ENCODE measurements around the gene ESAM.

ESAM gene

DNA sequence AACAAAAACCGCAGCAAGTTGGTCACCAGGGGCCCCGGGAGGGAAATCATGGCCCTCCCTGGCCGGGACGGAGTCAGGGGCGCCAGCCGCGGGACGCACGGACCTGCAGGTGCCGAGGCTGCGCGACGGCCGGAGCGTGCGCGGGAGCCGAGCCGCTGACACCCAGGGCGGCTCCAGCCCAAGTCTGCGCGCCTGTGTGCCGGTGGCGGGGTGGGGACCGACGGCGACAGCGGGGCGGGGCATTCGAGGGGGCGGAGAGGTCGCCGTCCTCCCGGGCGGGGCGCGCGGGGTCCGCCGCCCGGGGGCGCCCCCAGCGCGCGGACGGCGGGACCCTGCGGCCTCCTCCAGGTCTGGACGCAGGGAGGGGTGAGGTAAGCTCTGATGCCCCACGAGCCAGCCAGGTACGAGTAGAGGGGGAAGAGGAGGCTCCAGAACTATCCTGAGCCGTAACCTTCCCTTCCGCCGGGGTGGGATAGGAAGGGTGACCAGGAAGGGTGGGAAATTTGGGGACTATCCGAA is at the start of gene ESAM:
Gene ESAM, minus strand, starts transcription at position 186 of the 519 bp plus-strand sequence. Its CDS starts 136 bp downstream, at position 50.
- DNase-seq (ENCODE audit: low read depth) = no peak

- no peak for DNase-seq (ENCODE audit: low read depth)
These were observed 49.5 kb upstream of the ESAM start for GRCh38 chr11:124811399-124812125.

DNA sequence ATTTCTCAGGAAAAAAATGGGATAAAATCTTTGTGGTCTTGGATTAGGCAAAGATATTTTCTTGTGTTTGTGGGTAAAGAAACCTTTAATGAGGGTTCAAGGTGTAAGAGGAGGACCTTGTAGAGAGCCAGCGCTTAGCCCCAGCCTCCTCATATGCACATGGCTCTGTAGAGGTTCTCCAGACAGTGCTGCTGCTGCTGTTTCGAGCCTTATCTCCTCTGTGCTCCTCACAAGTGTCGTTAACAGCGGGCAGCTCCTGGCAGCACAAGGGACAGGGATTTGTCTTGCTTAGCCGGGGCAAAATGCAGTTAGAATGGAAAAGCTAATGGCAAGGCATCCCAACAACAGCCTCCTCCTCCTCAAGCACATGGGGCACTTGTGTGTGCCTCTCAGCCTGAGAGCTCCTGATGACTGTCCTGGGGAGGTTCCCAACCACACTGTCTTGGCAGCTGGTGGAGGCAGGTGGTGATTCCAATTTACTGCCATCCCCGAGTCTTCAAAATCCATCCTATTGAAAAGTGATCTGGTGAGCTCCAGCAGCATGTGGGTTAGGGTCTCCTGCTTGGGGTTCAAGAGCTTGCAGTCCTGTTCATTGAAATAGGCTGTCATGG is 45.7 kb upstream of the ESAM start:
- no peak for DNase-seq (ENCODE audit: low read depth)

GRCh38 chr11:124807201-124807600 is 45.1 kb upstream of the ESAM start:
- DNase-seq (ENCODE audit: low read depth) = no peak

DNA sequence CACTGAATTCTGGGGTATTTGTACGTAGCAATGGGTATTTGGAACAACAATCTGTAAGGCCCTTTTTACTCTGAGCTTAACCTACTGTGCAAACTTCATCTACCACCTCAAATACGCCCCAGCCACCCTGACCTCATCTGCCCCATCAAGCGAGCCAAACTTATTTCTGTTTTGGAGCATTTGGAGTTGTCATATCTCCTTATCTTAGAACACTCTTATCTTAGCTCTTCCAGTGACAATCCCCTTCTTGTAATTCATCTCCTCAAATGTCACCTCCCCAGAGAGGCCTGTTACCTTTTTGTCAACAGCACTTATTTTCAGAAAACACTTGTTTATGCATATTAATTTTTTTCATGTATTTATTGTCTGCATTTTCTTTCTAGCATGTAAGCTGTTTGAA is 42.8 kb upstream of the ESAM start:
- no peak for DNase-seq (ENCODE audit: low read depth)

DNA sequence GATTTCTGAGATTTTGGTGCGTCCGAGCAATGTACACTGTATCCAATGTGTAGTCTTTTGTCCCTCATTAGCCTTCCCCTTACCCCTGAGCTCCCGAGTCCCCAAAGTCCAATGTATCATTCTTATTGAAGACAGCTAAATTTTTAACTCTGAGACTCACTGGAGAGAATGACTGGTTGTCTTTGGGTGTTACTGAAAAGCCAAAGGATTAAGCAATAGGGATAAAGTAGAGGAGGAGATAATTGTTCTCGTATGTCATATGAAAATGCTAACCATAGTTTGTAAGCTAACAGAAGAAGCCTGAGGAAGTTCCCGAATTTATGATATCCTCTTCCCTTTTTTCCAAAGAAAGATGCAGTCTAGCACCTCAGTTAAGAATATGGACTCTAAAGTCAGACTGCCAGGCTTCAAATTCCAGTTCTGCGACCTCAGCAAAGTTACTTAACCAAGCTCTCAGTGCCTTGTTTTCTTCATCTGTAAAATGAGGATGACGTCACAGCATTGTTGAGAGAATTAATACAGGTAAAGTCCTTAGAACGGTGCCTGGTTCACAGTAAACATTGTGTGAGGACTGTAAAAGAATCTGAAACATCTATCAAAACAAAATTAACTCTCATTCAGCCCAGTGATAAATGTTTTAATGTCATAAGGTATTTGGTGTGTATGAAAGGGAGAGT is 39.7 kb upstream of the ESAM start:
- DNase-seq (ENCODE audit: low read depth) = no peak

GRCh38 chr11:124801014-124801413 is 38.9 kb upstream of the ESAM start:
- DNase-seq (ENCODE audit: low read depth) = no peak

GRCh38 chr11:124800226-124800929 is 38.3 kb upstream of the ESAM start, which contains the start of gene MSANTD2:
MSANTD2 (minus strand) TSS chr11:124800406; CDS start chr11:124800380, 26 bp downstream.
- no peak for DNase-seq (ENCODE audit: low read depth)

DNA sequence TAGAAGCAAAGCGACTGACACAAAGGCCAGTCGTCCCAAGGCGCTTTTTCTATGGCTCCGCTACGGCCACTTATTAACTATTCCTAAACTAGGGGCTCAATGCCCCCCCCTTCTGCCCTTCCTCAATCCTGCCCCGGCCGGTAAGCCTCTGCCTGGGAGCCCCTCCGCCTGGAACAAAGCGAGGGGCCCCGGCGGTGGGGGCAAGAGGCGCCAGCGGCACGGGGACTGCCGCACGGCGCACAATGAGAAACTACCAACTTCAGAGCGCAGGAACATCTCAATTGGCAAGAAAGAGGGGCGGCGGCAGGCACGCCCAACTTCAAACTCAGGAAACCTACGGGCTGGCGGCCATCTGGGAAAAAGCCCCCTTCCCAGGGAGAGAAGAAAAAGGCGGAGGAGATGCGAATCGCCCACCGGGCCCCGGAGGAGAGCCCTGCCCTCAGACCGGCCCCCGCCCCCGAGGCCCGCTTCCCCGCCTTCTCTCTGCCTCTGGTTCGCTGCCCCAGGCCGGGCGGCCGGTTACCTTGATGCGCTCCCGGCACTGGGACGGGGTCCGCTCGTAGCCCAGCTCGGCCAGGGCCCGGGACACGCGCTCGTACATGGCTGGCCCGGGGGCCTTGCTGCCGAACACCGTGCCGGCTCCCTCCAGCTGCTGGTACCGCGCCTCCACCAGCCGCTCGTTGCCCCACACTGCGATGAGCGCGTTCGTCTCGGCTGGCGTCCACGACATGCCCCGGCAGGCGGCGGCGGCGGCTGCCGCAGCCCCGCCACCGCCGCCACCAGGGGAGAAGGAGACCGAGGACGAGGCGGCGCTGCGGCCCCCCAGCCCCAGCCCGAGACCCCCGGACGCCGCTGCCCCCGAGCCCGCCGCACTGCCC is 37.5 kb upstream of the ESAM start:
- no peak for DNase-seq (ENCODE audit: low read depth)

- DNase-seq (ENCODE audit: low read depth) = peak; percentile 63
These were observed 36.9 kb upstream of the ESAM start for GRCh38 chr11:124798991-124799347.

GRCh38 chr11:124796312-124796711 is 34.2 kb upstream of the ESAM start:
- DNase-seq (ENCODE audit: low read depth) = no peak

DNA sequence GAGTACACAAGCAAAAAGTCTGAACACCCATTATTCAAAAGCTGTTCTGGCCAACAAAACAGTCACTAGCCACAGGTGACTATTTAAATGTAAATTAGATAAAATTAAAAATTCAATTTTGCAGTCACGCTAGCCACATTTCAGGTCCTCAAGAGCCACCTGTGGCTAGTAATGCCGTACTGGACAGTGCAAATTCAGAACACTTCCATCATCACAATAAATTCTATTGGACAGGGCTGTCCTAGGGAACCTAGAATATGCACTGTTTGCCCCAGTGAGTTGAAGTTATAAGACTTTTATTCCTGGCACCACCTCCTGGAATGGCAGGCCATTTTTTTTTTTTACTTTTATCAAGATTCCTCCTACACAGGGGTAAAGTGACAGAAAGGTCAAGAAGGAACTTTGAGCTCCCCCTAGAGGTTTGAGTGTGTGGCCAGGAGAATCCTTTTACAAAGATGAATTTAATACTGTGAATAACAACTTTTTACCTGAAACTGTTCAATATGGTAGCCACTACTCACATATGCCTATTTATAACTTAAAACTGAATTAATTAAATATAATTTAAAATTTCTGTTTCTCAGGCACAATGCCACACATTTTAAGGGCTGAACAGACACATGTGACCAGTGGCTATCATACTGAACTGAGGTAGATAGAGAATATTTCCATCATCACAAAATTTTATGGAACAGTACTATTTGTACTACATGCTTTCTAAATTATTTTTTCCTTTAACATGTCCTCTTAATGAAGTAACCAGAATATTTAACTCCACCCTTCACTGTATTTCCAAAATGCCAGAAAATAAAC is 31.6 kb upstream of the ESAM start:
- no peak for DNase-seq (ENCODE audit: low read depth)

- DNase-seq (ENCODE audit: low read depth) = no peak
These were observed 29.7 kb upstream of the ESAM start for GRCh38 chr11:124791626-124792341.

- DNase-seq (ENCODE audit: low read depth) = no peak
These were observed 26.4 kb upstream of the ESAM start for GRCh38 chr11:124788521-124788920.

GRCh38 chr11:124784051-124784450 is 22.0 kb upstream of the ESAM start:
- DNase-seq (ENCODE audit: low read depth) = no peak

DNA sequence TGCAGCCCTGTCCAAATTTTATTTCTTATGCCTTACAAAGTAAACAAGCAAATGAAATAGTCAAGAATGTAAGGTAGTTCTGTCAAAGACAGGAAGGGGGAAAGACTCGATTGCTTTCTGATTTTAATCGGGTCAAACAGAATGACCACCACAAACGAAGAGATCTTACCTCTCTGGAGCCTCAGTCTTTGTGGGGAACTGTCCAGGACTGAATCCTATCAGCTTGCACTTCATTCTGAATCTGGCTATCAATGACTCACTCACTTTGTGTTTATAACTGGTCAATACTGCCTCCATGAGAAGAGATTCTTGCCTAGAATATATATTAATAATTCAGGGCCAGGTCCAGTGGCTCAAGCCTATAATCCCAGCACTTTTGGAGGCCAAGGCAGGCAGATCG is 20.9 kb upstream of the ESAM start:
- no peak for DNase-seq (ENCODE audit: low read depth)

- DNase-seq (ENCODE audit: low read depth) = no peak
These were observed 17.5 kb upstream of the ESAM start for GRCh38 chr11:124779568-124779967.

DNA sequence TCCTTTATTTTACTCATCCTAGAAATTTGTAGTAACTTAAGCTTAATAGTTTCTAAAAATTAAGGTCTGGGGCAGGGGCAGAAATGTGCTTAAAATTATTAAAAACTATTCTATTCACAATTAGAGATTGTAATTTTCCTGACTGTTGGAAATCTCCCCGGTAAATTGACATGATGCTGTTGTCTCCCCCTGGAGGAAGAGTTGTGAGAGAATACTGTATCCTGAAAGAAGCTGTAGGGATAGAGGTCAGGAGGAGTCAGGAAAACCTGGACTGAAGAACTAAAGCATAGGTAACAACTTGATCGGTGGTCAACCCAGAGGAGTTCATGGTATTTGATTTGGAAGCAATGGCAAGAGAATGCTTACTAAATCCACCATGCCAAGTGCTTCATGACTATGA is 16.2 kb upstream of the ESAM start:
- no peak for DNase-seq (ENCODE audit: low read depth)

DNA sequence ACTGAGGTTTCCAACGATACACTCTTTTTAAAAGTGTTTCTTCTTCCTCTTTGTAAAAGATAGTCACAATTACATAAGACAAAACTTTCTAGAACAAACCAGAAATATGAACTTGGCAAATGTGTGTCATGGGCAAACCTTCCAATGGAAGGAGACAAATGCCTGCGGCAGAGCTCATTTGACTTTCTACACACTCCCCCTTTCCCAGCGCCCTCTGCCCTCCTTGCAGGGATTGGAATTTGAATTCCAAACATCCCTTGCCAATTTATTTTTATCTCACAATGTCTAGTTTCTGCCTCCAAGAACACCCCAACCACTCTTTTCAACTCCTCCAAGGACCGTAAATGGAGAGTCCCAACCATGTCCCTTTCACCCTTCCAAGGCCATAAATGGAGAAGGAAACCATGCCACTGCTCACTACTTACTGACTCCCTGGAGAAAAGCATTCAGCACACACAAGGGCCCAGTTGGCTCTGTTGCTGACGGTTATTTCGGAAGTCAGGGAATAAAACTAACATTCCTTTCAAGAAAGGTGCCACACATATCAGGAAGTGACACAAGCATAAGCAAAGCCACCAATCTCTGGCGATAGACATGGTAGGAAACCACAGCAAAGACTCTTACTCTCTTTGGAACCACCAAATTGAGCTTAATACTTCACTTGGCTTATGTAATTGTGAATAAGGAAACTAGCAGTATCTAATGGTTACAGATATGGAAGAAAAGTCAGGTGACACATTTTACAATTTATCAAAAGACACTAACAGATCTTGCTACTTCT is 15.0 kb upstream of the ESAM start:
- no peak for DNase-seq (ENCODE audit: low read depth)

Measured in GM04503 (cell line).